Left ventricle myocardium superior (tissue), 1 donor: ENCODE data around the gene RAPGEF6. TPM values are rescaled to one million over a fixed set of nuclear protein-coding genes. Genes with fewer than 3 reads are reported as not detected.

ENCODE experiments used
- ATAC-seq: fragments of 200-7000 bp; cut with Tn5 transposase; one replicate; pipeline ENCODE4 v1.9.1; 2020; ENCODE audit warnings: mild to moderate bottlenecking, moderate library complexity
- DNase-seq: peaks from one replicate; pipeline ENCODE4 v3.0.0-alpha.2; 2020
- intact Hi-C: fragments of 100-400 bp; cut with micrococcal nuclease; formaldehyde crosslinking; loops from one replicate; pipeline ENCODE4 v1.11.0; 2022
- total RNA-seq: library from RNA; stranded (reverse); fragmentation: NEBNext Ultra II Directional; extraction: Animal tissue kit (Norgen Biotek cat#: 25700); gene quantifications from one replicate; pipeline ENCODE4 v1.2.1, GENCODE V29; 2021
- donor health status: DM: no; HTN: yes; CAD: no; lungs with severe emphysema.

The RAPGEF6 gene
- total RNA-seq, 1 donor from 2014 or later: 7.8 TPM

GRCh38 chr5:131466171-131466766, 168.8 kb downstream of the RAPGEF6 start:
- intact Hi-C loops: no loop called here
- DNase-seq: no peak
- ATAC-seq: no peak

GRCh38 chr5:131463656-131464055, 171.4 kb downstream of the RAPGEF6 start:
- DNase-seq (no peak), ATAC-seq (no peak)
- intact Hi-C loops: no loop called here

GRCh38 chr5:131462454-131462853, 172.6 kb downstream of the RAPGEF6 start:
- ATAC-seq (no peak), DNase-seq (no peak)
- intact Hi-C loops: no loop called here

- intact Hi-C loops: no loop called here
- ATAC-seq: no peak
- DNase-seq: no peak
Observed at GRCh38 chr5:131461742-131462141, 173.3 kb downstream of the RAPGEF6 start.

GRCh38 chr5:131460867-131461572, 174.0 kb downstream of the RAPGEF6 start:
- no peak for DNase-seq
- intact Hi-C loops: no loop called here
- peak; percentile 20 for ATAC-seq

- no peak for DNase-seq
- intact Hi-C loops: no loop called here
- no peak for ATAC-seq
Observed at GRCh38 chr5:131460133-131460532, 174.9 kb downstream of the RAPGEF6 start.

- intact Hi-C loops: no loop called here
- no peak for ATAC-seq
Observed at GRCh38 chr5:131459216-131459615, 175.8 kb downstream of the RAPGEF6 start.

GRCh38 chr5:131457193-131457592, 177.8 kb downstream of the RAPGEF6 start:
- no peak for DNase-seq
- peak; percentile 75 for ATAC-seq
- intact Hi-C loops: no loop called here

More at GRCh38 chr5:131459216-131459615, 175.8 kb downstream of the RAPGEF6 start:
- DNase-seq: no peak

- ATAC-seq (no peak), DNase-seq (no peak)
- intact Hi-C loops: no loop called here
Observed at GRCh38 chr5:131450941-131451340, 184.1 kb downstream of the RAPGEF6 start.

GRCh38 chr5:131441184-131441583, 193.8 kb downstream of the RAPGEF6 start:
- peak; percentile 63 for ATAC-seq

GRCh38 chr5:131436081-131436480, 198.9 kb downstream of the RAPGEF6 start:
- ATAC-seq (peak; percentile 43), DNase-seq (no peak)
- intact Hi-C loops: no loop called here

More at GRCh38 chr5:131441184-131441583, 193.8 kb downstream of the RAPGEF6 start:
- DNase-seq: no peak
- intact Hi-C loops: no loop called here

- intact Hi-C loops: no loop called here
- no peak for ATAC-seq
- DNase-seq: no peak
Observed at GRCh38 chr5:131433109-131433508, 201.9 kb downstream of the RAPGEF6 start.

GRCh38 chr5:131431794-131432193, 203.2 kb downstream of the RAPGEF6 start:
- DNase-seq (no peak), ATAC-seq (no peak)
- intact Hi-C loops: no loop called here

GRCh38 chr5:131430794-131431193, 204.2 kb downstream of the RAPGEF6 start:
- ATAC-seq: no peak
- no peak for DNase-seq
- intact Hi-C loops: no loop called here

GRCh38 chr5:131426011-131426410, 209.0 kb downstream of the RAPGEF6 start:
- DNase-seq: no peak
- intact Hi-C loops: no loop called here
- ATAC-seq: no peak

GRCh38 chr5:131423056-131423455, 212.0 kb downstream of the RAPGEF6 start:
- DNase-seq (no peak), ATAC-seq (no peak)
- intact Hi-C loops: no loop called here

GRCh38 chr5:131419877-131420276, 215.2 kb downstream of the RAPGEF6 start:
- ATAC-seq (no peak), DNase-seq (no peak)
- intact Hi-C loops: loop anchor here (10.0 kb wide), 1 partner anchor 245 kb away; the partner anchor contains the start of gene LYRM7

GRCh38 chr5:131418846-131419245, 216.2 kb downstream of the RAPGEF6 start:
- intact Hi-C loops: loop anchor here (10.0 kb wide), 1 partner anchor 244 kb away; the partner anchor contains the start of gene LYRM7
- ATAC-seq: no peak
- no peak for DNase-seq

GRCh38 chr5:131417240-131417869, 217.7 kb downstream of the RAPGEF6 start:
- intact Hi-C loops: loop anchor here (10.0 kb wide), 1 partner anchor 243 kb away; the partner anchor contains the start of gene LYRM7
- ATAC-seq: peak; percentile 47
- DNase-seq: peak; percentile 80

- no peak for ATAC-seq
- intact Hi-C loops: loop anchor here (10.0 kb wide), 1 partner anchor 242 kb away; the partner anchor contains the start of gene LYRM7
Observed at GRCh38 chr5:131416729-131417128, 218.3 kb downstream of the RAPGEF6 start.

More at GRCh38 chr5:131416729-131417128, 218.3 kb downstream of the RAPGEF6 start:
- DNase-seq: no peak
